ENCODE measurements around the gene GABRR3.

DNA sequence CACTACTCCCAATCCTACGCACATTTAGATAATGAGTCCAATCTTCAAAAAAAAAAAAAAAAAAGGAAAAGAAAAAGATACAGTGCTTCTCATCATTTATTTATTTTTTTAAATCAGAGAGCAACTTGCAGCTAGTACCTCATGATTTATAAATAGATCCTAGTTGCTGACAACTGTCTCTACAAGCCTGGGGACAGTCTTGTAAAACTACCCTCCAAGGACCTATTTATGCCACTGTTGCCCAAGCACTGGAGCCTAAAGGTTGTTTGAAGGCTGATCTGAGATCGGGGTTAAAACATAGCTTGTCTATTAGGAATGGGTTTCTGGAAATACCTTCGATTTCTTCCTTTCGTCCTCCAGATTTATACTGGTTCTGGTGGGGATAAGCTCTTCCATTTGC is 14.7 kb downstream of the GABRR3 start:
- no peak for TF ChIP-seq POLR2AphosphoS5 (IDR thresholded peaks at IDR 0.05; ENCODE audit: borderline replicate concordance, low read depth, low read length)
- TF ChIP-seq EZH2 (IDR thresholded peaks at IDR 0.05): no peak

Data from SK-N-MC (cell line).